Stimulated activated CD8-positive, alpha-beta memory T cell treated with anti-CD3 and anti-CD28 coated beads, Interleukin-12 subunit alpha, Interleukin-12 subunit beta, amount 100 ng/mL, for 4 hours (primary cell): ENCODE results near the gene BCR.

ENCODE experiments used
- DNase-seq: peaks from one replicate; pipeline ENCODE4 v3.0.0-alpha.2; 2020; ENCODE audit warnings: low read depth

The BCR gene

DNA sequence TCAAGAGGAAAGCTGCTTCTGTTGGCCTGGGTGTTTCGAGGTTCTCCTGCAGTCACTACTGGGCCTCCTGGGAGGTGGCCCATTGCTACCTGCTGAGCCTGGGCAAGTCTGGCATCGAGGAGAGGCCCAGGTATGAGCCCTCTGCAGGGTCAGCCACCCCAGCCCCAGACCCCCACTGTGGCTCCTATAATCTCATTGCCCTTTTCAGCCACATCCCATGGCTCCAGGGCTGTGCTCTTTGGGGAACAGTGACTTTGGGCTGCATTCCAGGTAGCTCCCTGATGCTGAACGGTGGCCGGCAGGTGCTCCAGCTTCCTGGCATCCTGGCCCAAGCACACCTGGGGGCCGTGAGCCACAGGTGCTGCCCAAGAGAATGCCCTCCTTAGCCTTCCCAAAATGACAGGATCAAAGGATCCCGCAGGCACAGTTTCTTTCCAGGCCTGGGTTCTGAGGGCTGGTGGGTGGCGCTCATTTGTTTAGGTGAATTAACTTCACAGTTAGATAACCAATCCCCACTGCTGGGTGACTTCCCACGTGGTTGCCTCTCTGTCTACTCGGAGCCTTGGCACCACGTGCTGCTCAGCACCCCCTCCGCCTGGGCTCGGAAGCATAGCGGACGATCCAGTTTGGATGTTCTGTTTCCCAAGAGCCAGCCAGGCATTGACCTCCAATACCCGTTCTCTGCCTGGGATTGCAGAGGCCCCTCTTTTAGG, 97.4 kb downstream of the BCR start:
- no peak for DNase-seq

GRCh38 chr22:23278883-23279675, 98.8 kb downstream of the BCR start:
- DNase-seq: peak; percentile 14

- DNase-seq: no peak
These were observed 99.5 kb downstream of the BCR start for GRCh38 chr22:23279781-23280180.

DNA sequence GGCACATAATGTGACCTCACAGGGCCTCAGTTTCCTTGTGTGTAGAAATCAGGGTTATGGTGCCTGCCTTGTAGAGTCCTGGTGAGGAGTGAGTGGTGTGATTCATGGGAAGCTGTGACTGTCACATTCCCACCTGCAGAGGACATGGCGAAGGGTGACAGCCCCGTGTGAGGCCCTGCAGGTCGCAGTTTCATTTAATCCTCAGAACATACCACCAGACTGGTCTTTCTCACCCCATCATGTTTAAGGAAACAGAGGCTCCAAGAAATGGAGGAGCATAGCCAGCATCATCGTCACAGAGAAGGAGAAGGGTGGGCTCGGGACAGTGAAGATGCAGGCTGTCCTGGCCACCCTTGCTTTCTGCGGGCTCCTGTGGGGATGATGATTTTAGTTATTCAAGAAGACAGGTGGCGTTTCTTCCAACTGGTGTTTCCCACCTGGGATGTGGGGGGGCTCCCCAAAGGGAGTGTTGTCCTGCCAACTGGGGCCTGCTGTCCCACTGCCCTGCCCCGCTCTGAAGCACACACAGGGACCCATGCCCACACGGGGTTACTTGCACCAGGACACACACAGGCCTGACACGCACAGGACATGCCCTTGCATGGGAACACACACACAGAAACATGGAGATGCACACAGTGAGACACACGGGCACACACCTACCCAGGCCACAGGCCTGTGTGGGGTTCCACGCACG, 100.2 kb downstream of the BCR start:
- no peak for DNase-seq

DNA sequence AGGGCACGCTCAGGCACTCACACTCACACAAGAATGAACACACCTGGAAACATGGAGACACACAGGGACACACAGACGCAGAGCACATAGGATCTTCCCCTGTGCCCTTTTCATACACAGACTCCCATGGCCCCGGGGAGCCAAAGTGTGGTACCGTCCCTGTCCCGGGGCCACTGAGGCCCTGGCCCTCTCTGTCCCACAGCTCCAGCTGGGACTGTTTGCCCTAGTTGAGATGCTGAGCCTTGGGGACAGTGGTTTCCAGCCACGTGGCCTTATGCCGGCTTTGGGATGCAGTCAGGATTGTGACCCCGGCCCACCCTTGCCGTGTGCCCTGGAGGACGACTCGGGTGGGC, 100.7 kb downstream of the BCR start:
- DNase-seq: no peak

GRCh38 chr22:23281406-23282088, 101.2 kb downstream of the BCR start:
- peak; percentile 60 for DNase-seq

- no peak for DNase-seq
These were observed 101.8 kb downstream of the BCR start for GRCh38 chr22:23282089-23282501.

- no peak for DNase-seq
These were observed 102.2 kb downstream of the BCR start for GRCh38 chr22:23282516-23282915.

- DNase-seq: no peak
These were observed 102.7 kb downstream of the BCR start for GRCh38 chr22:23282986-23283385.

GRCh38 chr22:23283591-23284503, 103.5 kb downstream of the BCR start:
- no peak for DNase-seq

- no peak for DNase-seq
These were observed 104.3 kb downstream of the BCR start for GRCh38 chr22:23284504-23285033.

- no peak for DNase-seq
These were observed 104.9 kb downstream of the BCR start for GRCh38 chr22:23285236-23285635.

DNA sequence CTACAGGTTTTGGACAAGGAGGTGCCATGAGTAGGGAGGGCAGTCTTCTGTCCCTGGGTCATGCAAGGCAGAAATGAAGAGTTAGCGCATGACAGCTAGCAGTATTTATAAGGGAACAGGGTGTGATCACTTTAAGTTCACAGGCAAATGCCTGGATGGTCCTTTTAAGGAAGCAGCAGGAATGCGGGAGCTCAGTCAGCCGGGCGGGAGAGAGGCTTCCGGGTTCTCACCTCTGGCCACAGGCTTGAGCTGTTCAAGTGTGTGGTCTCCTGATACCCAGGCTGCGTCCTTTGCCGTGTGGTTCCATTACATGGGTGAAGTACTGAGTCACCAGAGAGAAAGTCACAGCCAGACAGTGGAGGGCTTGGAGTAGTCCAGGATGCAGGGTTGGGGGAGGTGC, 105.4 kb downstream of the BCR start:
- no peak for DNase-seq

- no peak for DNase-seq
These were observed 106.0 kb downstream of the BCR start for GRCh38 chr22:23286296-23286695.

- DNase-seq: no peak
These were observed 107.1 kb downstream of the BCR start for GRCh38 chr22:23287136-23288095.

DNA sequence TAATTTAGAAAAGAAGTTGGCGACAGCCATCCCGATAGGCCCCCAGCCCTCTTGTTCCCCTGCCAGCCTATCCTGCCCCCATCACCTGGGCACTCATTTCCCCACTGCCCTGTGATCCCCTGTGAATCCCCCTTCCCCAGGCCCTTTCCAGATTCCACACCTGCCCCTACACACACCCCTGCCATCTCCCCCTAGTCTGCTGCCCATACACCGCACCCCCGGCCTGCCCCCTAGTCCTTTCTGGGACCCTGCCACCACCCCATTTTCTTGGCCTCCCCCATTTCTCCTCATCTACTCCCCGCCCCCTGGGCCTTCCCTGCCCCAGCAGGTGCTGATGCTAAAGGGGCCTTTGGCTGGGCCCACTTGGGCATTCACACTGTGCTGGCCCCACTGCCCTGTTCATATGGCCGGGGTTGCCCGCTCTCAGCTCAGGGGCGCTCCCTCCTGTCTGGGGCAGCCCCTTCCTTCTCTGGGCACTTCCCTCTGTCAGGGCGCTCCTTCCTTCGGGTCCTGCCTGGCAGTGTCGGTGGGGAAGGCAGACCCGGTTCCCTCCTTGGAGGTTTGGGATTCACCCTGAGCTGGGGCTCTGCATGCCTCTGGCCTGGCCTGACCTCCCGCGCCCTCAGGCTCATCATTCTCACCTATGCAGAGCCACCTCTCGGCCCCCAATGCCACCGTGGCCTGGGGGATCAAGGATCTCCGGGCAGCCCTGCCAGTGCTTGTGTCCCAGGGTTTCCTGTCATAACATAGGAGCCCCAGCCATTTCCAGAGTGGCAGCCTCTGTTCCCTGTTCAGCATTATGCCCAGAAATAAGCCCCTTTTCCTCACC, 108.2 kb downstream of the BCR start:
- DNase-seq: no peak

DNA sequence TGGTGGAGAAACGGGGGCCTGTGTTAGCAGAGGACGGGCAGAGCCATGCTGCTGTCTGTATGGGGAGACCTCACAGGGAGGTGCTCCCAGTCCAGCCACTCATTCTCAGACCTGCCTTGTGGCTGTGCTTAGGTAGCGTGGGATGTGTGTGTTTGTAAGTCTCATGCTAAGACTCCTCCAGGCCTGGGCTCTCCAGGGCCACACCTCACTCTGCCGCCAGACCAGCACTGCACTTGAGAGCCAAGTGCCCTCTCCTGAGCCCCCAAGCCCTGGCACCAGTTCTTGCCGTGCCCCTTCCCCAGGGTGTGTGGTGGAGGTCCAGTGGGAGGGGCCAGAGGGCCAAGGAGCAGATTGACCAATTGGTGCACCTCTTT, 108.8 kb downstream of the BCR start:
- no peak for DNase-seq

- DNase-seq: peak; percentile 20
These were observed 109.8 kb downstream of the BCR start for GRCh38 chr22:23289851-23290724.
